ENCODE data around the gene AVEN. TPM values are rescaled to one million over a fixed set of nuclear protein-coding genes. Genes with fewer than 3 reads are reported as not detected.

Gene AVEN
- total and polyA plus RNA-seq, 8 donors = 11.3 to 16.9 (median 15.1) TPM

DNA sequence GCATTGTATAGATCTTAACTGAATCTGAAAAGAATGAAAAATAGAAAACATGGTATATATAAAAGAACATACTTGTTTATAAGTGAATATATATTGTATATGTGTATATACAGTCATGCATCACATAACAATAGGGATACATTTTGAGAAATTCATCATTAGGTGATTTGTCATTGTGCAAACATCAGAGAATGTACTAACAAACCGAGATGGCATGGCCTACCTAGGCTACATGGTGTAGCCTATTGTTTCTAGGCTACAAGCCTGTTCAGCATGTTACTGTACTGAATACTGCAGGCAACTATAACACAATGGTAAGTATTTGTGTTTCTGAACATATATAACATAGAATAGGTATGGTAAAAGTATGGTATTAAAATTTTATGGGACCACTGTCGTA is 135.3 kb downstream of the AVEN start:
- no peak overlapping the region for H3K4me3 ChIP-seq
- intact Hi-C loops (cut with DNase I) = no loop called here
- H3K9me3 ChIP-seq = no peaks in the 10 kb centered on the region
- TF ChIP-seq, protein P1, sequence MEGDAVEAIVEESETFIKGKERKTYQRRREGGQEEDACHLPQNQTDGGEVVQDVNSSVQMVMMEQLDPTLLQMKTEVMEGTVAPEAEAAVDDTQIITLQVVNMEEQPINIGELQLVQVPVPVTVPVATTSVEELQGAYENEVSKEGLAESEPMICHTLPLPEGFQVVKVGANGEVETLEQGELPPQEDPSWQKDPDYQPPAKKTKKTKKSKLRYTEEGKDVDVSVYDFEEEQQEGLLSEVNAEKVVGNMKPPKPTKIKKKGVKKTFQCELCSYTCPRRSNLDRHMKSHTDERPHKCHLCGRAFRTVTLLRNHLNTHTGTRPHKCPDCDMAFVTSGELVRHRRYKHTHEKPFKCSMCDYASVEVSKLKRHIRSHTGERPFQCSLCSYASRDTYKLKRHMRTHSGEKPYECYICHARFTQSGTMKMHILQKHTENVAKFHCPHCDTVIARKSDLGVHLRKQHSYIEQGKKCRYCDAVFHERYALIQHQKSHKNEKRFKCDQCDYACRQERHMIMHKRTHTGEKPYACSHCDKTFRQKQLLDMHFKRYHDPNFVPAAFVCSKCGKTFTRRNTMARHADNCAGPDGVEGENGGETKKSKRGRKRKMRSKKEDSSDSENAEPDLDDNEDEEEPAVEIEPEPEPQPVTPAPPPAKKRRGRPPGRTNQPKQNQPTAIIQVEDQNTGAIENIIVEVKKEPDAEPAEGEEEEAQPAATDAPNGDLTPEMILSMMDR (IDR thresholded peaks at IDR 0.05) = no peak
- H3K4me1 ChIP-seq = no peaks in the 10 kb centered on the region
- no peaks in the 10 kb centered on the region for H3K27me3 ChIP-seq
- no peak overlapping the region for H3K27ac ChIP-seq
- DNase-seq (no peak), ATAC-seq (no peak)
- no peaks in the 10 kb centered on the region for H3K36me3 ChIP-seq

DNA sequence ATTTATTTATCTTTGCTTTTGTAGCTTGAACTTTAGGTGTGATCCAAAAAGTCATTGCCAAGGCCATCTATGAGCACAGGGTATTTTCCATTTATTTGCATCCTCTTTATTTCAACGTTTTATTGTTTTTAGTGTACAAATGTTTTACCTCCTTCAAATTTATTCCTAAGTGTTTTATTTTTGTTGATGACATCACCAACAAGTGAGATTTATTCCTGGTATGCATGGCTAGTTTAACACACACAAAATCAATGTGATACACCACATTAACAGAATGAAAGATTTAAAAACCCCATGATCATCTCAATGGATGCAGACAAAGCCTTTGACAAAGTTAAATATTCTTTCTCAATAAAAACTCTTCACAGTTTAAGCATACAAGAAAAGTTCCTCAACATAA is 137.0 kb downstream of the AVEN start:
- TF ChIP-seq, protein P1 (IDR thresholded peaks at IDR 0.05) = no peak
- intact Hi-C loops (cut with DNase I) = no loop called here
- Histone ChIP-seq H3K27me3 (no peaks in the 10 kb centered on the region), H3K4me1 (no peaks in the 10 kb centered on the region), H3K27ac (no peak overlapping the region), H3K36me3 (no peaks in the 10 kb centered on the region), H3K9me3 (no peaks in the 10 kb centered on the region), H3K4me3 (no peak overlapping the region)
- DNase-seq (no peak), ATAC-seq (no peak)

DNA sequence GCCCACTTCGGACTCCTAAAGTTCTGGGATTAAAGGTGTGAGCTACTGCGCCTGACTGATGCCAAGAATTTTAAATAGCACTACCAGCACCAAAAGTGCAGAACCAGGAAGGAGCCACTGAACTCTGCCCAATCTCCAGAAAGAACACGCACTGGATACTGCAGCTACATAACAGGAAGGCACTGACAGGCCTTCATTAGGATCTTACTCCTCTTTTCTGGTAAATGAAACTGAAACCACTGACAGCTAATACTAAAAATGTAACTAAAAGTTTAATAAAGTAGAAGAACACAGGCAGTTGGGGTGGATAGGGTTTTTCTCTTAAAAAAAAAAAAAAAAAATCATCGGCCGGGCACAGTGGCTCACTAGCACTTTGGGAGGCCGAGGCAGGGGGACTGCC is 144.8 kb downstream of the AVEN start:
- DNase-seq (no peak), ATAC-seq (no peak)
- Histone ChIP-seq H3K4me1 (no peaks in the 10 kb centered on the region), H3K9me3 (no peaks in the 10 kb centered on the region), H3K36me3 (no peaks in the 10 kb centered on the region), H3K27ac (no peak overlapping the region), H3K27me3 (no peaks in the 10 kb centered on the region), H3K4me3 (no peak overlapping the region)
- TF ChIP-seq, protein P1 (IDR thresholded peaks at IDR 0.05) = no peak
- intact Hi-C loops (cut with DNase I) = no loop called here

DNA sequence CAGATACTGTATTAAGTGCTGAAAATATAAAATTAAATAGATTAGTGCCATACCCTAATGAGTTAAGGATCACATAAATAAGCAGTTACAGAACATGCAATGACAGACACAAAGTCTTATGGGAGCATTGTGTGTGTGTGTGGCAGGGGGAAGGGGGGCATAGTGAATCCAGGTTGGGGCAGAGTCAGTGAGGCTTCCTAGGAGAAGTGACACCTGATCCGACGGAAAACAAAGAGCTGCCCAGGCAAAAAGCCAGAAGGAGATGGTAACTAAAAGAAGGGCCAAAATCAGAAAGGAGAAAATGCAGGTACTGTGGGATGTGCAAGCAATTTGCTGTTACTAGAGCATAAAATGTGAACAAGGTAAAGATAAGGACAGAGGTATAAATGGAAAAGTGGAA is 150.8 kb downstream of the AVEN start:
- H3K4me1 ChIP-seq = no peaks in the 10 kb centered on the region
- H3K36me3 ChIP-seq = no peaks in the 10 kb centered on the region
- no peak overlapping the region for H3K4me3 ChIP-seq
- H3K9me3 ChIP-seq = peaks cover 0 to 8% of the 10 kb centered on the region in 2 donors
- TF ChIP-seq, protein P1 (IDR thresholded peaks at IDR 0.05) = no peak
- no peaks in the 10 kb centered on the region for H3K27me3 ChIP-seq
- no peak overlapping the region for H3K27ac ChIP-seq
- no peak for DNase-seq
- ATAC-seq = no peak
- intact Hi-C loops (cut with DNase I) = no loop called here

- TF ChIP-seq, protein P1 (IDR thresholded peaks at IDR 0.05) = no peak
Observed at GRCh38 chr15:33882921-33883320, 156.1 kb downstream of the AVEN start.

More at GRCh38 chr15:33882921-33883320, 156.1 kb downstream of the AVEN start:
- ATAC-seq = no peak
- H3K9me3 ChIP-seq = peaks cover 0 to 8% of the 10 kb centered on the region in 2 donors
- no peak for DNase-seq
- no peak overlapping the region for H3K27ac ChIP-seq
- no peaks in the 10 kb centered on the region for H3K27me3 ChIP-seq
- H3K36me3 ChIP-seq = no peaks in the 10 kb centered on the region
- no peak overlapping the region for H3K4me3 ChIP-seq
- H3K4me1 ChIP-seq = no peaks in the 10 kb centered on the region
- intact Hi-C loops (cut with DNase I) = no loop called here

Measured in left lung (tissue), 10 donors.